Retina (tissue), 1 donor: ENCODE data around the gene ZNF319.

Source experiments
- DNase-seq: peaks from one replicate; pipeline ENCODE4 v3.0.0-alpha.2; 2016

The ZNF319 gene

DNA sequence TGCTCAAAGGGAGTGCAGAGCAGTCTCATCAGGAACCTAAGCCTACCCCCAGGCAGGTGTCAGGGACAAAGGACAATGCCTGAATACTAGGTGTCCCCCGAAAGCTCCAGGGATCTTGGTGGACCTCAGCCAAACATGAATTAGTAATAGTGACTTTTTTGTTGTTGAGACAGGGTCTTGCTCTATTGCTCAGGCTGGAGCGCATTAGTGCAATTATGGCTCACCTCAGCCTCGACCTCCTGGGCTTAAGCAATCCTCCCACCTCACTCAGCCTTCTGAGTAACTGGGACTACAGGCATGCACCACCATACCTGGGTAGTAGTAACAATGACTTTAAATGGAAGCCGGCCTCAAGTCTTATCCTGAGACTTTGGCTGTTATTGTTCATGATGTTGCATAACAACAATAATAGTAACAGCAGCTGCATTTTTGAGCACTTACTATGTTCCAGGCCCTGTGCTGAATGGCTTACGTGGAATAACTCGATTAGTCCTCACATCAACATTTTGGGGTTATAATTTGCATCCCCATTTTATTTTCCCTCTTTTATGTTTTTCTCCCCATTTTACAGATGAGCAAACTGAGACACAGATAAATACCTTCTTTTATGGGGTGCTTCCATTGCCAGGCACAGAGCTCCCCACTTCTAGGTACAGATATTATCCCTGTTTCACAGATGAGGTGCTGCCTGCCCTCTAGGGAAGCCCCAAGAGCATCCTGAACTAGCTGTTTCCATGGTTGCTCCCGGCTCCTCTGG lies 49.1 kb downstream of the ZNF319 start:
- no peak for DNase-seq

DNA sequence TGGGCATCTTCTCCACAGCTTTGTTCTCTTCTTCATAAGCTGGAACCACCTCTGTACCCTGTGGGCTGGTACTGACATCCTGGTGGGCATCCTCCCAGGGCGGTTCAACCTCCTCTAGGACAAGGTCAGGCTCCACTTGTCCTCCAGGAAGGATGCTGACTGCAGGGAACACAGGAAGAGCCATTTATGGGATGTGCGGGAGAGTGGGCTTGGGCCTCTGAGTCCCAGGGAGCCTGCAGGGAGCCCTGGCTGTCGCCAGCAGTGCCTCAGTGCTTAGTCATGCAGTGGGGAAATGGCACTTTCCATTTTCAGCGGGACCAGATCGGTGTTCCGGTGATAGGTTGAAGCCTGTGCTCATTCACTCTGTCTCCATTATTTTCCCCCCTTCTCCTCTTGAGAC lies 50.1 kb downstream of the ZNF319 start:
- DNase-seq = no peak

DNA sequence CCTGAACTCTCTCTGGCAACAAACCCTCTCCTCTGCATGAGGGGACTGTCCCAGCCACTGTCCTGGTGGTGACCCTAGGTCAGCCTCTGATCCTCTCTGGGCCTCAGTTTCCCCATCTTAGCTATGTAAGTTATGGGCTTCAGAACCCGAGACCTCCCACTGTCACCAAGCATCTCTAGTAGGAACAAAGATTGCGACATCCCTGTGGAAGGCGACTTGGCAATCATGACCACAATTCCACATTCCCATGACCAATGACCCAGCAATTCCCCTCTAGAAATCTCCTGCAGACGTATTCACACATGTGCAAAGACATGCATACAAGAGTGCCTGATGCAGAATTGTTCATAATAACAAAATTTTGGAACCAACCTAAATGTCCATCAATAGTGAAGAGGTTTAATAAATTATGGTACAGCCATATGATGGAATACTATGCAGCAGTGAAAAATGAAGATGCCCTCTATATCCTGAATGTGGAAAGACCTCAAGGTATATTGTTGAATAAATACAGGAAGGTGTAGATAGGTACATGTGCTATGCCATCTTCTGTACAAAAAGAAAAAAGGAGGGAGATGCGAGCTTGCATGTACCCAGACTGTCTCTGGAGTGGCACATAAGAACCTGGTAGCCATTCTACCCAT lies 50.8 kb downstream of the ZNF319 start:
- DNase-seq = no peak

DNA sequence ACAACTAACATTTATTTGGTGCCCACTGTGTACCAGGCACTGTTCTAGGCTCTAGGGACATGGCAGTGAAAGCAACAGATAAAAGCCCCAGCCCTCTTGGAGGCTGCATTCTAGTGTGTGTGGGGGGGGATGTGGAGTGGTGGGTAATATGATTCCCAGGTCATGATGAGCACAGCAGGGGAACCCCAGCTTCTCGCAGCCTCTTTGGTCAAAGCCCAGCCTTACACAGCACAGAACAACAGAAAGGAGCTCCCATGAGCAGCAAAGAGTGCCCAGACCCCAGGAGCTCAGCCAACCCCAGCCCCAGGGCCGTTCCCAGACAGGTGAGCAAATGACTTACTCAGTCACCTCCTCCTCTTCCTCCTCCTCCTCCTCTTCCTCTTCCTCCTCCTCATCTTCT lies 51.5 kb downstream of the ZNF319 start:
- DNase-seq = no peak

DNA sequence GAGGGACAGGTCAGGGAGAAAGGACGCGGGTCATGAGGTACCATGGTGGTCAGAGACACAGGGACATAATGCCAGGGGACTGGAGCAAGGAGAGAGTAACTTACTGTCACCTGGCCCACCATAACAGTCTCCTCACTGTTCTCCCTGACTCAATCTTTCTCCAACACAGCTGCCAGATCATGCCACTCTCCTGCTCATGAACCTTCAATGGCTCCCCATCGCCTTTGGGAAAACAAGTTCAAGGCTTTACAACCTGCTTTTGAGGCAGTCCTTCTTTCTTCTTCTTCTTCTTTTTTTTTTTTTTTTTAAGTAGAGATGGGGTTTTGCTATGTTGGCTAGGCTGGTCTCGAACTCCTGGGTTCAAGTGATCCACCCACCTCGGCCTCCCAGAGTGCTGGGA lies 52.4 kb downstream of the ZNF319 start:
- no peak for DNase-seq

DNA sequence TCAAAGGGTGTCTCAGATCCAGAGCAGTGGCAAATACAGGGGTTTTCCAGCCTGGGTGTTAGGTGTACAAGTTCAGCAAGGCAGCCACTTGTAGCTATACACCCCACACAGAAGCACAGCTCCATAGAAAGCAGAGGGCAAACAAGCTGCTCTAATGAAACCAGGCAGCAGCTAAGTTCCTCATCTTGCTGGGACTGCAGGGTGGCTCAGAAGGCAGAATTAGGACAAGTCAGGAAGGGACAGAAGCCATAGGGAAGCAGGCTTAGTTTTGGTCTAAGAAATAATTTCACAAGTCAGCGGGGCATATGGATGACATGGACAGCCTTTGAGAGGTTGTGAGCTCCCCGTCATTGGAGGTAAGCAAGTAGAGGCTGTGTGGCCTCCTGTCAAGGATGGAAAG lies 53.2 kb downstream of the ZNF319 start:
- no peak for DNase-seq

DNA sequence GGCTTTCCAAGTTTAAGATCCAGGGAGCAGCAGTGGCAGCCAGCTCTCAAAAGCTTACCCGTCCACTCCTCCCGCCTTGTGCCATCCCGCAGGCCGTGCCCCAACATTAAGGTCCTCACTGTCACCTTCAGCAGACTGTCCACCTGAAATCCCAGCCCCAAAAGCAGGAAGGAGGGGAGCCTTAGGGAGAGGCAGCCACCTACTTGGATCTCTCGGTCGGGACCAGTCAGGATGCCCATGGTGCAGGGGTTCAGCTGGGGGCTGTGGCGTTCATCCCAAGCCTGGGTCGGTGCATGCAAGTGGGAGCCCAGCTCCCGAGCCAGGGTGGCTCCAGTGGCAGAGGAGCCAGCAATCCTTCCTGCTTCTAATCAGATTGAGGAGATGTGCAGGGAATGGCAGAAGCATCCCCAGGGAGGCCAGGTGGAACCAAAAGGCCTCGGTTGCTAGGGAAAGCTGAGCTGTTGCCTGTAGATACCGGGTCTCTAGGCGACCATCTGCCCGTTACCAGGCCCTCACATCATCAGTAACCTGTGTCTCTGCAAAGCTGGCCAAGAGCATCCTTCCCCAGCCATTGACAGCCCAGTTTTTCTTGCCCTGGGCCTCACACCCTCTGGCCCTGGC lies 54.2 kb downstream of the ZNF319 start:
- DNase-seq = peak; percentile 43

DNA sequence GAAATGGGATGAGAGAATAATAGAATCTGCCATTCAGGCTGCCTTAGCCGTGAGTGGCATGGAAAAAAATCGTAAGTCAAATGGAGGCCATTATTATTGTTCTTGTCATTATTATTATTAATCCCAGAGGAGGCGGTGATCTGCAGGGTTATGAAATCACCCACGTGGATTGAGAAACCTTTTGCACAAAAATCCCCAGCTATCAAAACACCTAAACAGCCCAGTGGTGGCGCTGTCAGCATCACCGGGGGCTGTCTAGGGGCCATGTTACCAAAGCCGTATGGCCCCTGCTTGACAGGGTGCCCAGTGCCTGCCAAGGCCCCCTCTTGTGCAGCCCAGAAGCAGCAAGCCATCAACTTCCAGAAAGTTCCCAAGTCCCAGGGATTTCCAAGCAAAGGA lies 54.7 kb downstream of the ZNF319 start:
- DNase-seq = no peak

DNA sequence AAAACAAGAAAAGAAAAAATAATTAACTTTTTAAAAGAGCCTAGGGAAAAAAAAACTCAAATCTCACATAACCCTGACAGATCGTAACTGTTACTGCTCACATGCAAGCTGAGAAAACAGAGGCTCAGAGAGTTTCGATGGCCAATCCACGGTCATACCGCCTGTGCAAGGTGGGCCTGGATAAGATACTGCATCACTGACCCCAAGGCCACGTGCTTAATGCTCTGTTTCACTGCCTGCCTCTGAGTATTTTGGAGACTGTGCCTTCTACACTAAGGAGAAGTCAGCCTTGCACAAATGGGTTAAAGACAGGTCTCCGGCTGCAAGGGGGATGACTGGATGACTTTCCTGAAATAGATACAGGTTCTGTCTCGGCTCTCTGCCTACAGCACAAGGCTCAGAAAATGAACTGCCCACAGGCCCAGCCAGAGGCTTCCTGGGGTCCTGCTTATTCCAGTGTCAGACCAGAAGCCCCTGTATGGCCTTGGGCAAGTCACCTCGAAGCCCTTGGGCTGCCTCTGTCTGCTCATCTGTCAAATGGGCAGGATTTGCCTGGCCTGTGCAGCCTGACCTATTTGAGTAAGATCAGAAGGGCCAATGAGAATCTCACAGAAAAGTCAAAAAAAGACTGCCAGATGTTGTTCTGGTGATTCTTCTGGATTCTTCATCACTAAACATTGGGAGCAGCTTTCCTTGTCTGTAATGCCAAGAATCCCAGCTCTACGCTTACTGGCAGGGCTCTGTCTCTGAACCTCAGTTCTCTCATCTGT lies 55.3 kb downstream of the ZNF319 start:
- DNase-seq = no peak
